ENCODE data around the gene TRIM66.

GRCh38 chr11:8577791-8578581 is 104.5 kb downstream of the TRIM66 start:
- TF ChIP-seq, protein P1, sequence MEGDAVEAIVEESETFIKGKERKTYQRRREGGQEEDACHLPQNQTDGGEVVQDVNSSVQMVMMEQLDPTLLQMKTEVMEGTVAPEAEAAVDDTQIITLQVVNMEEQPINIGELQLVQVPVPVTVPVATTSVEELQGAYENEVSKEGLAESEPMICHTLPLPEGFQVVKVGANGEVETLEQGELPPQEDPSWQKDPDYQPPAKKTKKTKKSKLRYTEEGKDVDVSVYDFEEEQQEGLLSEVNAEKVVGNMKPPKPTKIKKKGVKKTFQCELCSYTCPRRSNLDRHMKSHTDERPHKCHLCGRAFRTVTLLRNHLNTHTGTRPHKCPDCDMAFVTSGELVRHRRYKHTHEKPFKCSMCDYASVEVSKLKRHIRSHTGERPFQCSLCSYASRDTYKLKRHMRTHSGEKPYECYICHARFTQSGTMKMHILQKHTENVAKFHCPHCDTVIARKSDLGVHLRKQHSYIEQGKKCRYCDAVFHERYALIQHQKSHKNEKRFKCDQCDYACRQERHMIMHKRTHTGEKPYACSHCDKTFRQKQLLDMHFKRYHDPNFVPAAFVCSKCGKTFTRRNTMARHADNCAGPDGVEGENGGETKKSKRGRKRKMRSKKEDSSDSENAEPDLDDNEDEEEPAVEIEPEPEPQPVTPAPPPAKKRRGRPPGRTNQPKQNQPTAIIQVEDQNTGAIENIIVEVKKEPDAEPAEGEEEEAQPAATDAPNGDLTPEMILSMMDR (IDR thresholded peaks at IDR 0.05; ENCODE audit: control extremely low read depth in 1 of 3, insufficient read depth in 1 of 3, low read depth in 1 of 3, low read length in 3 of 3): no peak
- TF ChIP-seq SP1 (IDR thresholded peaks at IDR 0.05; ENCODE audit: low read depth, low read length) (no peak), EP300 (IDR thresholded peaks at IDR 0.05; ENCODE audit: borderline replicate concordance in 1 of 2, low read depth in 2 of 2, low read length in 2 of 2) (no peak), EZH2 (IDR thresholded peaks at IDR 0.05; ENCODE audit: low read depth, low read length, severe bottlenecking) (no peak), GABPA (IDR thresholded peaks at IDR 0.05; ENCODE audit: borderline replicate concordance, insufficient read depth, low read length) (no peak), TCF12 (IDR thresholded peaks at IDR 0.05; ENCODE audit: low read depth, low read length) (no peak), POLR2A (IDR thresholded peaks at IDR 0.05; ENCODE audit: control extremely low read depth in 1 of 2, low read depth in 2 of 2, low read length in 2 of 2) (no peak), RFX5 (IDR thresholded peaks at IDR 0.05; ENCODE audit: borderline replicate concordance, low read depth, low read length) (no peak), HDAC2 (IDR thresholded peaks at IDR 0.05; ENCODE audit: borderline replicate concordance in 1 of 2, low read depth in 2 of 2, low read length in 2 of 2) (no peak; a peak in 1 of 4 replicates), SIN3A (conservative IDR thresholded peaks at IDR 0.05 in 1 of 2, IDR thresholded peaks at IDR 0.05 in 1 of 2; ENCODE audit: low read depth in 1 of 2, low read length in 2 of 2) (no peak), YY1 (IDR thresholded peaks at IDR 0.05; ENCODE audit: low read depth, low read length) (no peak), RXRA (IDR thresholded peaks at IDR 0.05; ENCODE audit: insufficient read depth, low read depth, low read length) (no peak)
